Fibroblast of skin of back (primary cell): ENCODE results near the gene MBNL2.

Experiments
- DNase-seq: peaks from one replicate; pipeline ENCODE4 v3.0.0-alpha.2; 2013

The MBNL2 gene

GRCh38 chr13:97275776-97276501 is 53.8 kb downstream of the MBNL2 start:
- no peak for DNase-seq

GRCh38 chr13:97276862-97277269 is 54.7 kb downstream of the MBNL2 start:
- DNase-seq = peak; percentile 76

- no peak for DNase-seq
Observed at GRCh38 chr13:97278435-97279411, 56.6 kb downstream of the MBNL2 start.

GRCh38 chr13:97279913-97280312 is 57.8 kb downstream of the MBNL2 start:
- DNase-seq = peak; percentile 53

- DNase-seq = no peak
Observed at GRCh38 chr13:97280478-97280877, 58.3 kb downstream of the MBNL2 start.

- no peak for DNase-seq
Observed at GRCh38 chr13:97281028-97281427, 58.9 kb downstream of the MBNL2 start.

- no peak for DNase-seq
Observed at GRCh38 chr13:97282705-97283104, 60.6 kb downstream of the MBNL2 start.

- DNase-seq = no peak
Observed at GRCh38 chr13:97283888-97284287, 61.8 kb downstream of the MBNL2 start.

- no peak for DNase-seq
Observed at GRCh38 chr13:97284558-97284957, 62.4 kb downstream of the MBNL2 start.

GRCh38 chr13:97285221-97285955 is 63.3 kb downstream of the MBNL2 start:
- no peak for DNase-seq

- DNase-seq = no peak
Observed at GRCh38 chr13:97286317-97287046, 64.3 kb downstream of the MBNL2 start.

- DNase-seq = no peak
Observed at GRCh38 chr13:97287047-97287383, 64.9 kb downstream of the MBNL2 start.

GRCh38 chr13:97288486-97288900 is 66.4 kb downstream of the MBNL2 start:
- DNase-seq = no peak

GRCh38 chr13:97289514-97290298 is 67.6 kb downstream of the MBNL2 start:
- no peak for DNase-seq

- peak; percentile 91 for DNase-seq
Observed at GRCh38 chr13:97295283-97296182, 73.4 kb downstream of the MBNL2 start.

GRCh38 chr13:97296740-97297139 is 74.6 kb downstream of the MBNL2 start:
- no peak for DNase-seq

GRCh38 chr13:97298816-97299215 is 76.7 kb downstream of the MBNL2 start:
- peak; percentile 48 for DNase-seq

GRCh38 chr13:97300871-97301270 is 78.7 kb downstream of the MBNL2 start:
- DNase-seq = no peak

GRCh38 chr13:97301382-97302095 is 79.4 kb downstream of the MBNL2 start:
- DNase-seq = no peak

GRCh38 chr13:97302611-97303010 is 80.5 kb downstream of the MBNL2 start:
- DNase-seq = no peak
